ENCODE measurements around the gene RPL22L1.

DNA sequence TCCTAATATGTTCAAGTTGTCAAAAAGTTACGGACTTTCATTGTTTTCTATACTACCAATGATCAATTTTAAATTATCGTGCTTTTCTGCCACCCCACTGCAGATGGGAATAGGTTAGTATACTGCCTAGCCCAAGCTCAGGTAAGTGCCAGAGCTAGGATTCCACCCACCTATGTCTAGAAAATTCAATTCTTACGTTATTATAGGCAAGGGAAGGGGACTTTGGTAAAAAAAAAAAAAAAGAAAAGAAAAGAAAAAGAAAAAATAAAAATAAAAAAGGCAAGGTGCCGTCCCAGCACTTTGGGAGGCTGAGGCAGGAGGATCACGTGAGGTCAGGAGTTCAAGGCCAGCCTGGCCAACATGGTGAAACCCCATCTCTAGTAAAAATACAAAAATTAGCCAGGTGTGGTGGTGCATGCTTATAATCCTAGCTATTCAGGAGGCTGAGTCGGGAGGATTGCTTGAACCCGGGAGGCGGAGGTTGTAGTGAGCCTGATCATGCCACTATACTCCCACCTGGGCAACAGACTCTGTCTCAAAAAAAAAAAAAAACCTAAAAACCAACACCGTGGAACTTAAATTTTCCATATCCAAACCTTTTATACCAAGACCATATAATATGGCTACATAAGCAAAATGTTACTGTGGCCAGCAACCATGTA is 1.3 kb downstream of the RPL22L1 start:
- TF ChIP-seq, protein P1, sequence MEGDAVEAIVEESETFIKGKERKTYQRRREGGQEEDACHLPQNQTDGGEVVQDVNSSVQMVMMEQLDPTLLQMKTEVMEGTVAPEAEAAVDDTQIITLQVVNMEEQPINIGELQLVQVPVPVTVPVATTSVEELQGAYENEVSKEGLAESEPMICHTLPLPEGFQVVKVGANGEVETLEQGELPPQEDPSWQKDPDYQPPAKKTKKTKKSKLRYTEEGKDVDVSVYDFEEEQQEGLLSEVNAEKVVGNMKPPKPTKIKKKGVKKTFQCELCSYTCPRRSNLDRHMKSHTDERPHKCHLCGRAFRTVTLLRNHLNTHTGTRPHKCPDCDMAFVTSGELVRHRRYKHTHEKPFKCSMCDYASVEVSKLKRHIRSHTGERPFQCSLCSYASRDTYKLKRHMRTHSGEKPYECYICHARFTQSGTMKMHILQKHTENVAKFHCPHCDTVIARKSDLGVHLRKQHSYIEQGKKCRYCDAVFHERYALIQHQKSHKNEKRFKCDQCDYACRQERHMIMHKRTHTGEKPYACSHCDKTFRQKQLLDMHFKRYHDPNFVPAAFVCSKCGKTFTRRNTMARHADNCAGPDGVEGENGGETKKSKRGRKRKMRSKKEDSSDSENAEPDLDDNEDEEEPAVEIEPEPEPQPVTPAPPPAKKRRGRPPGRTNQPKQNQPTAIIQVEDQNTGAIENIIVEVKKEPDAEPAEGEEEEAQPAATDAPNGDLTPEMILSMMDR (conservative IDR thresholded peaks at IDR 0.05; ENCODE audit: low read depth, low read length) = no peak
- TF ChIP-seq EZH2 (IDR thresholded peaks at IDR 0.05; ENCODE audit: borderline replicate concordance, low read depth, low read length, poor library complexity, severe bottlenecking) = no peak
